Sigmoid colon (tissue), 7 donors: ENCODE measurements around the gene ATAD5. TPM values are rescaled to one million over a fixed set of nuclear protein-coding genes. Genes with fewer than 3 reads are reported as not detected.
"Not testable (repeated sequence)": the region's sequence is repeated elsewhere in the genome, so short reads cannot be mapped to it uniquely, and the experiment has no call there.

Experiments
- DNase-seq: peaks from one replicate; pipeline ENCODE4 v3.0.0-alpha.2; 2019
- H3K27ac ChIP-seq, 4 donors: fragments of 200-600 bp; sonication (generic); one replicate each; pipeline ENCODE4 v1.5.1; 2016 to 2019; ENCODE audit warnings: mild to moderate bottlenecking in 1 of 4
- H3K27me3 ChIP-seq, 3 donors: fragments of 200-600 bp; sonication (generic); one replicate each; pipeline ENCODE4 v1.5.1; 2019; ENCODE audit warnings: mild to moderate bottlenecking in 1 of 3
- H3K36me3 ChIP-seq, 4 donors: fragments of 200-600 bp; sonication (generic); one replicate each; pipeline ENCODE4 v1.5.1; 2016 to 2019
- H3K4me1 ChIP-seq, 4 donors: fragments of 200-600 bp; sonication (generic); one replicate each; pipeline ENCODE4 v1.5.1; 2017 to 2019
- H3K4me3 ChIP-seq, 4 donors: fragments of 200-600 bp; sonication (generic); one replicate each; pipeline ENCODE4 v1.5.1; 2017 to 2019; ENCODE audit warnings: mild to moderate bottlenecking in 2 of 4, moderate library complexity in 1 of 4
- H3K9me3 ChIP-seq, 4 donors: fragments of 200-600 bp in 3 of 4; sonication (generic) in 3 of 4; one replicate each; pipeline versions ENCODE4 v1.5.1 to v1.6.1; 2013 to 2019
- EP300 ChIP-seq, 4 donors: sonication (generic); formaldehyde crosslinking; IDR thresholded peaks; one replicate each; pipeline ENCODE4 v1.6.1; 2017; ENCODE audit warnings: antibody characterized with exemption in 4 of 4
- POLR2A ChIP-seq, 2 donors: fragments of 450-650 bp; IDR thresholded peaks; one replicate each; pipeline ENCODE4 v1.6.1; 2016; ENCODE audit warnings: antibody characterized with exemption in 2 of 2, mild to moderate bottlenecking in 2 of 2, moderate library complexity in 2 of 2
- POLR2AphosphoS5 ChIP-seq, 4 donors: sonication (generic); formaldehyde crosslinking; IDR thresholded peaks; one replicate each; pipeline ENCODE4 v1.6.1; 2017; ENCODE audit warnings: antibody characterized with exemption in 4 of 4
- WGBS, 2 donors: extraction: QIAGEN DNeasy Blood & Tissue Kit; methylation state at CpG; one replicate each; pipeline ENCODE4 v1.1.7; 2013; 5-methylcytosine and 5-hydroxymethylcytosine counted together
- intact Hi-C: fragments of 100-400 bp; cut with DNase I; formaldehyde crosslinking; loops from one replicate; pipeline ENCODE4 v1.15.1; 2023
- polyA plus RNA-seq, 3 donors: library from polyadenylated mRNA; stranded (reverse); fragments of 200-250 nt; gene quantifications; one replicate each; pipeline ENCODE4 v1.2.3, GENCODE V29; 2013
- total RNA-seq, 4 donors: library from RNA; depleted of rRNA; stranded (reverse); fragments of >200 nt; gene quantifications; one replicate each; pipeline ENCODE4 v1.1.0, GENCODE V29; 2016
- TF ChIP-seq, protein P1 (sequence below), 4 experiments: fragments of 450-650 bp in 3 of 4; fragments of 200-600 bp in 1 of 4; IDR thresholded peaks; one replicate each; pipeline ENCODE4 v1.5.1; 2016 to 2019; ENCODE audit warnings: antibody characterized with exemption in 4 of 4, mild to moderate bottlenecking in 3 of 4, moderate library complexity in 2 of 4
- donor health status: healthy with polysubstance abuse.
- donor health status: Bipolar disorder and iron deficiency.
- donor health status: healthy.

Gene ATAD5
- total and polyA plus RNA-seq, 7 donors: 0.46 to 1.7 (median 0.82) TPM

GRCh38 chr17:30908717-30909420 lies 77.1 kb downstream of the ATAD5 start:
- WGBS, 2 donors: 80 to 87% methylated on average over 3 of the region's 3 CpGs
- H3K4me3 ChIP-seq: no peak overlapping the region
- H3K36me3 ChIP-seq: no peaks in the 10 kb centered on the region
- intact Hi-C loops: no loop called here
- H3K27ac ChIP-seq: no peak overlapping the region
- TF ChIP-seq POLR2AphosphoS5 (IDR thresholded peaks at IDR 0.05) (no peak), EP300 (IDR thresholded peaks at IDR 0.05) (no peak), POLR2A (IDR thresholded peaks at IDR 0.05) (no peak)
- TF ChIP-seq, protein P1, sequence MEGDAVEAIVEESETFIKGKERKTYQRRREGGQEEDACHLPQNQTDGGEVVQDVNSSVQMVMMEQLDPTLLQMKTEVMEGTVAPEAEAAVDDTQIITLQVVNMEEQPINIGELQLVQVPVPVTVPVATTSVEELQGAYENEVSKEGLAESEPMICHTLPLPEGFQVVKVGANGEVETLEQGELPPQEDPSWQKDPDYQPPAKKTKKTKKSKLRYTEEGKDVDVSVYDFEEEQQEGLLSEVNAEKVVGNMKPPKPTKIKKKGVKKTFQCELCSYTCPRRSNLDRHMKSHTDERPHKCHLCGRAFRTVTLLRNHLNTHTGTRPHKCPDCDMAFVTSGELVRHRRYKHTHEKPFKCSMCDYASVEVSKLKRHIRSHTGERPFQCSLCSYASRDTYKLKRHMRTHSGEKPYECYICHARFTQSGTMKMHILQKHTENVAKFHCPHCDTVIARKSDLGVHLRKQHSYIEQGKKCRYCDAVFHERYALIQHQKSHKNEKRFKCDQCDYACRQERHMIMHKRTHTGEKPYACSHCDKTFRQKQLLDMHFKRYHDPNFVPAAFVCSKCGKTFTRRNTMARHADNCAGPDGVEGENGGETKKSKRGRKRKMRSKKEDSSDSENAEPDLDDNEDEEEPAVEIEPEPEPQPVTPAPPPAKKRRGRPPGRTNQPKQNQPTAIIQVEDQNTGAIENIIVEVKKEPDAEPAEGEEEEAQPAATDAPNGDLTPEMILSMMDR (IDR thresholded peaks at IDR 0.05): no peak
- no peak for DNase-seq
- no peaks in the 10 kb centered on the region for H3K9me3 ChIP-seq
- peaks cover 0 to 28% (median 18%) of the 10 kb centered on the region in 4 donors for H3K4me1 ChIP-seq
- H3K27me3 ChIP-seq: no peaks in the 10 kb centered on the region

DNA sequence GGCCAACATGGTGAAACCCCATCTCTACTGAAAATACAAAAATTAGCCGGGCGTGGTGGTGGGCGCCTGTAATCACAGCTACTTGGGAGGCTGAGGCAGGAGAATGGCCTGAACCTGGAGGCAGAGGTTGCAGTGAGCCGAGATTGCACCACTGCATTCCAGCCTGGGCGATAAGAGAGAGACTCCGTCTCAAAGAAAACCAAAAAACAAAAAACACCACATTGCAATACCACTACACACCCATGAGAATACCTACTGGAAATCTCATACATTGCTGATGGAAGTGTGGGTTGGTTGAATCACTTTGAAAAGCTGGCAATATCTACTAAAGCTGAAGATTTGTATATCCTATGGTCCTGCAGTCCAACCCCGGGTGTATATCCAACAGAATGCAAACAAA lies 78.4 kb downstream of the ATAD5 start:
- DNase-seq, H3K27ac ChIP-seq, H3K9me3 ChIP-seq, H3K4me3 ChIP-seq, H3K36me3 ChIP-seq, intact Hi-C loops, H3K27me3 ChIP-seq: not testable (repeated sequence)
- peaks cover 0 to 17% (median 16%) of the 10 kb centered on the region in 4 donors for H3K4me1 ChIP-seq
- 94 to 96% methylated on average over 7 of the region's 7 CpGs for WGBS, 2 donors

DNA sequence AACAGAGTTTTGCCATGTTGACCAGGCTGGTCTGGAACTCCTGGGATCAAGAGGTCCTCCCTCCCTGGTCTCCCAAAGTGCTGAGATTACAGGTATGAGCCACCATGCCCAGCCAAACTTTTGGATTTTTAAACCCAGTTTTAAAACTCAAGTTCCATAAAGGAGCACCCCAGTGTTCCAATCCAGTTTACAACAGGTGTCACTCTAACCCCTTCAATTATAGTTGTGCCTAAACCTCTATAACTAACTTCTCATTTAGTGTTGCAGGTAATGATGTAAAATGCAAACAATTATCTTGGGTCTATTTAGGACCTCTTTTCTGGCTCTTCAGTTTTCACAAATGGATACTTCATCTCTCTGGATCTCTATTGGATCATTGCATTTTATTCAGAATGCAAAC lies 82.2 kb downstream of the ATAD5 start:
- DNase-seq: no peak
- TF ChIP-seq POLR2A (IDR thresholded peaks at IDR 0.05) (no peak), POLR2AphosphoS5 (IDR thresholded peaks at IDR 0.05) (no peak), EP300 (IDR thresholded peaks at IDR 0.05) (no peak)
- TF ChIP-seq, protein P1 (IDR thresholded peaks at IDR 0.05): no peak
- no peaks in the 10 kb centered on the region for H3K4me1 ChIP-seq
- H3K27me3 ChIP-seq: no peaks in the 10 kb centered on the region
- intact Hi-C loops: no loop called here
- no peaks in the 10 kb centered on the region for H3K36me3 ChIP-seq
- H3K27ac ChIP-seq: no peak overlapping the region
- no peaks in the 10 kb centered on the region for H3K9me3 ChIP-seq
- no peak overlapping the region for H3K4me3 ChIP-seq

DNA sequence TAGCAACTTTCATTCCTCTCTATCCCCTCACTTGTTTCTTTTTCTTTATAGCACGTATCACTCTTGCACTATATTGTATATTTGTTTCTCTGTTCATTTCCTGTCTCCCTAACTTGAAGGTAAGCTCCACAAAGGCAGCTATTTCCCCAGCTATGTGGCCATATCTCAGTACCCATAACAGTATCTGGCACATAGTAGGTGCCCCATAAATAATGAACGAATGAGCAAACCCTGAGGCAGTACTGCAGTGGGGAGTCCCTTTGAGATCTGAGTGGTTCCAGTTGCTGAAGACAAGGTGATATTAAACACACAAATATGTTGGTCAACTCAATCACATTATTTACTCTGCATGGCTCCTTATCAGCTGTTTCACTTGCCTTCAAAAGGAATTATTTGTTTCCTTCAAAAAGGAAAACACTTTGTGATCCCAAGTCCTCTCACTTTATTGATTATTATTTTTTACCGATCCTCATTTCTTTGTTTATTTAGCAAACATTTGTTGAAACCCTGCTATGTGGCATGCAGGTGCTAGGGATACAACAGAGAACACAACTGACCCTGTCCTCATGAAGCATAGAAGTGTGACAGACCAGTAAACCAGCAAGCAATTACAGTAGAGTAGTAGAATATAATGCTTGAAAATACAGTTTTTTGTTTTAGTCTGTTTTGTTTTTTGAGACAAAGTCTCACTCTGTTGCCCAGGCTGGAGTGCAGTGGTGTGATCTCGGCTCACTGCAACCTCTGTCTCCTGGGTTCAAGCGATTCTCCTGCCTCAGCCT lies 84.3 kb downstream of the ATAD5 start:
- no peaks in the 10 kb centered on the region for H3K36me3 ChIP-seq
- no peak overlapping the region for H3K4me3 ChIP-seq
- H3K27me3 ChIP-seq: peaks cover 0 to 8% (median 7%) of the 10 kb centered on the region in 3 donors
- intact Hi-C loops: no loop called here
- DNase-seq: no peak
- TF ChIP-seq, protein P1 (IDR thresholded peaks at IDR 0.05): no peak
- no peak for TF ChIP-seq EP300 (IDR thresholded peaks at IDR 0.05)
- TF ChIP-seq POLR2AphosphoS5 (IDR thresholded peaks at IDR 0.05): no peak
- TF ChIP-seq POLR2A (IDR thresholded peaks at IDR 0.05): no peak
- no peaks in the 10 kb centered on the region for H3K9me3 ChIP-seq
- no peak overlapping the region for H3K27ac ChIP-seq
- WGBS, 2 donors: 50 to 77% methylated on average over 5 of the region's 5 CpGs
- H3K4me1 ChIP-seq: no peaks in the 10 kb centered on the region

DNA sequence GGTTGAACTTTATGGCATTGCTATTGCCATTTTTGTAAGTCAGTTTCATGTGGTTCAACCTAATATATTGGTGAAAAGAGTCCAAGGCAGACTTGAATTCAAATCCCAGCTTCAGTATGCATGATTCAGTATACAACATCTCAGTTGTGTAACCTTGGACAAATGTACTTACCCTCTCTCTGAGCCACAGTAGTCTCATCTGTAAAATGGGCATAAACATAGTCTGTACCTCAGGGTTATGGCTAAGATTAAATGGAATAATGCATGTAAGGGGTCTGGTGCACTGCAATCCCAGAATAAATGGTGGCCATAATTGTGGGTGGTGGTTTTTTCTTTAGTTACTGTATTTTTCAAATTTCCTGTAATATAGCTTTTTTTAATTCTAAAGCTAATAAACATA lies 85.3 kb downstream of the ATAD5 start:
- peaks cover 5 to 17% (median 16%) of the 10 kb centered on the region in 3 donors for H3K27me3 ChIP-seq
- H3K4me3 ChIP-seq: no peak overlapping the region
- H3K4me1 ChIP-seq: peaks cover 0 to 9% (median 6%) of the 10 kb centered on the region in 4 donors
- intact Hi-C loops: no loop called here
- TF ChIP-seq POLR2A (IDR thresholded peaks at IDR 0.05) (no peak), POLR2AphosphoS5 (IDR thresholded peaks at IDR 0.05) (no peak), EP300 (IDR thresholded peaks at IDR 0.05) (no peak)
- TF ChIP-seq, protein P1 (IDR thresholded peaks at IDR 0.05): no peak
- no peaks in the 10 kb centered on the region for H3K36me3 ChIP-seq
- DNase-seq: no peak
- H3K9me3 ChIP-seq: no peaks in the 10 kb centered on the region
- no peak overlapping the region for H3K27ac ChIP-seq
